Hepatocyte (in vitro differentiated cells): ENCODE measurements around the gene ADSL. TPM values are rescaled to one million over a fixed set of nuclear protein-coding genes. Genes with fewer than 3 reads are reported as not detected.
"Not testable (repeated sequence)": the region's sequence is repeated elsewhere in the genome, so short reads cannot be mapped to it uniquely, and the experiment has no call there.

ENCODE experiments used
- DNase-seq: peaks from one replicate; pipeline ENCODE4 v3.0.0-alpha.2; 2016; ENCODE audit warnings: low spot score
- H2AFZ ChIP-seq: fragments of 200-600 bp; sonication (generic); 2 replicates; pipeline ENCODE4 v1.6.0; 2016; ENCODE audit warnings: antibody characterized with exemption, mild to moderate bottlenecking
- H3K27ac ChIP-seq: fragments of 200-600 bp; sonication (generic); 2 replicates; pipeline ENCODE4 v1.5.1; 2016; ENCODE audit warnings: mild to moderate bottlenecking
- H3K27me3 ChIP-seq: fragments of 200-600 bp; sonication (generic); 2 replicates; pipeline ENCODE4 v1.6.1; 2016
- H3K36me3 ChIP-seq: fragments of 200-600 bp; sonication (generic); replicated peaks from 2 replicates; pipeline ENCODE4 v1.5.1; 2016; ENCODE audit warnings: low read depth; ENCODE audit not compliant: insufficient read depth
- H3K4me1 ChIP-seq: fragments of 200-600 bp; sonication (generic); 2 replicates; pipeline ENCODE4 v1.5.1; 2016; ENCODE audit warnings: mild to moderate bottlenecking, moderate library complexity; ENCODE audit not compliant: insufficient read depth
- H3K4me2 ChIP-seq: fragments of 200-600 bp; sonication (generic); 2 replicates; pipeline ENCODE4 v1.6.0; 2016
- H3K4me3 ChIP-seq: fragments of 200-600 bp; sonication (generic); 2 replicates; pipeline ENCODE4 v1.5.1; 2016; ENCODE audit warnings: mild to moderate bottlenecking
- H3K79me2 ChIP-seq: fragments of 200-600 bp; sonication (generic); 2 replicates; pipeline ENCODE4 v1.6.0; 2017; ENCODE audit warnings: mild to moderate bottlenecking
- H3K9me2 ChIP-seq: fragments of 200-600 bp; sonication (generic); replicated peaks from 2 replicates; pipeline ENCODE4 v1.6.0; 2017; ENCODE audit warnings: mild to moderate bottlenecking; ENCODE audit not compliant: insufficient read depth
- H3K9me3 ChIP-seq: fragments of 200-600 bp; sonication (generic); 2 replicates; pipeline ENCODE4 v1.5.1; 2016; ENCODE audit warnings: low read depth, mild to moderate bottlenecking
- H4K20me1 ChIP-seq: fragments of 200-600 bp; sonication (generic); 2 replicates; pipeline ENCODE4 v1.6.0; 2016; ENCODE audit warnings: mild to moderate bottlenecking; ENCODE audit not compliant: insufficient read depth, poor library complexity, severe bottlenecking
- EZH2 ChIP-seq: fragments of 200-600 bp; sonication (generic); IDR thresholded peaks from 2 replicates; pipeline ENCODE4 v1.6.1; 2016; ENCODE audit warnings: antibody characterized with exemption, mild to moderate bottlenecking, borderline replicate concordance
- EZH2phosphoT487 ChIP-seq: fragments of 200-600 bp; sonication (generic); IDR thresholded peaks from one replicate; pipeline ENCODE4 v1.6.1; 2018; ENCODE audit warnings: antibody characterized with exemption, mild to moderate bottlenecking, low read depth, moderate library complexity; ENCODE audit not compliant: unreplicated experiment, severe bottlenecking
- WGBS: methylation state at CpG from one replicate; pipeline ENCODE4 v1.1.6; 2016; ENCODE audit warnings: low lambda C conversion rate; ENCODE audit errors: missing lambda C conversion rate; 5-methylcytosine and 5-hydroxymethylcytosine counted together
- polyA plus RNA-seq: library from polyadenylated mRNA; unstranded; fragments of >200 nt; fragmentation: Nextera tagmentation; extraction: Ambion mirVana; gene quantifications from 2 replicates; pipeline ENCODE4 v1.2.1, GENCODE V29; 2016
- total RNA-seq: library from RNA; depleted of rRNA; stranded (reverse); fragments of >200 nt; gene quantifications from 2 replicates; pipeline ENCODE4 v1.2.3, GENCODE V29; 2014
- TF ChIP-seq, protein P1 (sequence below): fragments of 200-600 bp; sonication (generic); IDR thresholded peaks from 2 replicates; pipeline ENCODE4 v1.5.1; 2016; ENCODE audit warnings: antibody characterized with exemption, mild to moderate bottlenecking; ENCODE audit not compliant: poor library complexity

The ADSL gene
- total and polyA plus RNA-seq, 2 experiments from 2014 or later, result 54.8 to 81.8 TPM

DNA sequence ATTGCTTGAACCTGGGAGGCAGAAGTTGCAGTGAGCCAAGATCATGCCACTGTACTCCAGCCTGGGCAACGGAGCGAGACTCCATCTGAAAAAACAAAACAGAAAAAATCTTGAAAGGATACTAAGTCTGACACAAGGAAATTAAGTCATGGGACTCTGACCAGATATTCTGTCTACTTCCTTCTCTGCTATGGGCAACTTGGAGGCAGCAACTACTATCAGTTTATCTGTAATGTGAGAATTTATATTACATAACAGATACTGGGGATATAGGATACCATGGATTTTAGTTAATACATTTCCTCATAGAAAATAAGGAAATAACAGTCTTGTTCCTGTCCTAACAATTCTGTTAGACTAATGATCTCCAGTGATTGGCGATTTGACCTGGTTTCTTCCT lies 22.5 kb downstream of the ADSL start:
- no peak overlapping the region for H3K4me3 ChIP-seq
- H3K9me3 ChIP-seq, result no peaks in the 10 kb centered on the region
- H3K27me3 ChIP-seq, result no peaks in the 10 kb centered on the region
- H2AFZ ChIP-seq, result no peak overlapping the region
- no peak overlapping the region for H3K4me2 ChIP-seq
- peaks cover 24% of the 10 kb centered on the region for H3K79me2 ChIP-seq
- no peaks in the 10 kb centered on the region for H3K9me2 ChIP-seq
- H3K36me3 ChIP-seq, result peaks cover 4% of the 10 kb centered on the region
- WGBS, result 94% methylated on average over 3 of the region's 3 CpGs
- H3K27ac ChIP-seq, result no peak overlapping the region
- TF ChIP-seq EZH2 (no peak), EZH2phosphoT487 (no peak)
- TF ChIP-seq, protein P1, sequence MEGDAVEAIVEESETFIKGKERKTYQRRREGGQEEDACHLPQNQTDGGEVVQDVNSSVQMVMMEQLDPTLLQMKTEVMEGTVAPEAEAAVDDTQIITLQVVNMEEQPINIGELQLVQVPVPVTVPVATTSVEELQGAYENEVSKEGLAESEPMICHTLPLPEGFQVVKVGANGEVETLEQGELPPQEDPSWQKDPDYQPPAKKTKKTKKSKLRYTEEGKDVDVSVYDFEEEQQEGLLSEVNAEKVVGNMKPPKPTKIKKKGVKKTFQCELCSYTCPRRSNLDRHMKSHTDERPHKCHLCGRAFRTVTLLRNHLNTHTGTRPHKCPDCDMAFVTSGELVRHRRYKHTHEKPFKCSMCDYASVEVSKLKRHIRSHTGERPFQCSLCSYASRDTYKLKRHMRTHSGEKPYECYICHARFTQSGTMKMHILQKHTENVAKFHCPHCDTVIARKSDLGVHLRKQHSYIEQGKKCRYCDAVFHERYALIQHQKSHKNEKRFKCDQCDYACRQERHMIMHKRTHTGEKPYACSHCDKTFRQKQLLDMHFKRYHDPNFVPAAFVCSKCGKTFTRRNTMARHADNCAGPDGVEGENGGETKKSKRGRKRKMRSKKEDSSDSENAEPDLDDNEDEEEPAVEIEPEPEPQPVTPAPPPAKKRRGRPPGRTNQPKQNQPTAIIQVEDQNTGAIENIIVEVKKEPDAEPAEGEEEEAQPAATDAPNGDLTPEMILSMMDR, result no peak
- no peak for DNase-seq
- H3K4me1 ChIP-seq, result no peaks in the 10 kb centered on the region
- no peaks in the 10 kb centered on the region for H4K20me1 ChIP-seq

DNA sequence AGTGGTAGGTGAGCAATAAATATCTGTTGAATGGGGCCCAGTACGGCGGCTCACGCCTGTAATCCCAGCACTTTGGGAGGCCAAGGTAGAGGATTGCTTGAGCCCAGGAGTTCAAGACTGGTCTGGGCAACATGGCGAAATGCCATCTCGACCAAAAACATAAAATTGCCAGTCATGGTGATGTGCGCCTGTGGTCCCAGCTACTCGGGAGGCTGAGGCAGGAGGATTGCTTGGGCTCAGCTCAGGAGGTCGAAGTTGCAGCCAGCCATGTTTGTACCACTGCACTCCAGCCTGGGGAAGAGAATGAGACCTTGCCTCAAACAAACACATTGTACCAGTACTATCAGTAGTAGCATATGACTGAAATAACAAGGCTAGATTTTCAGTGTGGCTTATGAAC lies 28.3 kb downstream of the ADSL start:
- WGBS, result 98% methylated on average over 8 of the region's 8 CpGs
- H3K9me2 ChIP-seq, result no peaks in the 10 kb centered on the region
- TF ChIP-seq EZH2, result no peak
- TF ChIP-seq, protein P1, result no peak
- no peak for TF ChIP-seq EZH2phosphoT487
- no peaks in the 10 kb centered on the region for H4K20me1 ChIP-seq
- no peaks in the 10 kb centered on the region for H3K27me3 ChIP-seq
- DNase-seq, result no peak
- no peak overlapping the region for H3K27ac ChIP-seq
- H3K4me2 ChIP-seq, result no peak overlapping the region
- no peak overlapping the region for H3K4me3 ChIP-seq
- H3K36me3 ChIP-seq, result no peaks in the 10 kb centered on the region
- no peak overlapping the region for H2AFZ ChIP-seq
- no peaks in the 10 kb centered on the region for H3K4me1 ChIP-seq
- peaks cover 80% of the 10 kb centered on the region for H3K79me2 ChIP-seq
- no peaks in the 10 kb centered on the region for H3K9me3 ChIP-seq

DNA sequence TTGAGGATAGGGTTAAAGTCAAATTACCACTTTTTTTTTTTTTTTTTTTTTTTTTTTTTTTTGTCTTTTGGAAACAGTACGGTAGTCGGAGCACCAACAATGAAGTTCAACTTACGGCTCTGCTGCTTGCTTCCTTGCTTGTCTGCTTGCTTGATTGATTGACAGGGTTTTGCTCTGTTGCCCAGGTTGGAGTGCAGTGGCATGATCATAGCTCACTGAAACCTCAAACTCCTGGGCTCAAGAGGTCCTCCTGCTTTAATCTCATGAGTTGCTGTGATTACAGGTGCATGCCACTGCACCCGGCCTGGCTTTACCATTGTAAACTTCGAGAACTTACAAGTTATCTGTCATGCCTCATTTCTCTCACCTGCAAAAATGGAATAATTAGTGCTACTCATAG lies 29.8 kb downstream of the ADSL start:
- H3K79me2 ChIP-seq, result peaks cover 94% of the 10 kb centered on the region
- no peaks in the 10 kb centered on the region for H3K9me2 ChIP-seq
- no peak for TF ChIP-seq EZH2
- TF ChIP-seq EZH2phosphoT487, result no peak
- TF ChIP-seq, protein P1, result no peak
- no peaks in the 10 kb centered on the region for H3K27me3 ChIP-seq
- no peak overlapping the region for H3K4me3 ChIP-seq
- no peak overlapping the region for H3K4me2 ChIP-seq
- no peaks in the 10 kb centered on the region for H3K4me1 ChIP-seq
- H2AFZ ChIP-seq, result no peak overlapping the region
- H4K20me1 ChIP-seq, result no peaks in the 10 kb centered on the region
- WGBS, result 89% methylated on average over 5 of the region's 5 CpGs
- H3K36me3 ChIP-seq, result no peaks in the 10 kb centered on the region
- DNase-seq, result no peak
- no peak overlapping the region for H3K27ac ChIP-seq
- no peaks in the 10 kb centered on the region for H3K9me3 ChIP-seq

DNA sequence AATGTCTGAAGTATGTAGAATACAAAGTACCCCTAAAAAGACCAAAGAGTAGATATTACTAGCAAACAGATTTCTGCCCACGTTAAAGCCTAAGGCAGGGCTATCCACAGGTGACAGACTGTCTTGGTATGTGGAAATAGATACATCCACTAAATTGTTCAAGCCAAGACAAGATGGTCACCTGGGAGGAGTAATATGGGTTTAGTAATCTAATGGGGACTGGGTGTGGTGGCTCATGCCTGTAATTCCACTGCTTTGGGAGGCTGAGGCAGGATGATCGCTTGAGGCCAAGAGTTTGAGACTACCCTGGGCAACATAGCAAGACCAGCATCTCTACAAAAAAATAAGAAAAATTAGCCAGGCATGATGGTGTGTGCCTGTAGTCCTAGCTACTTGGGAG lies 31.6 kb downstream of the ADSL start:
- peaks cover 98% of the 10 kb centered on the region for H3K79me2 ChIP-seq
- H3K4me2 ChIP-seq, result no peak overlapping the region
- no peaks in the 10 kb centered on the region for H3K4me1 ChIP-seq
- H4K20me1 ChIP-seq, result no peaks in the 10 kb centered on the region
- H3K9me3 ChIP-seq, result no peaks in the 10 kb centered on the region
- no peaks in the 10 kb centered on the region for H3K9me2 ChIP-seq
- H3K27ac ChIP-seq, result no peak overlapping the region
- WGBS, result 92% methylated on average over 2 of the region's 2 CpGs
- H3K36me3 ChIP-seq, result no peaks in the 10 kb centered on the region
- no peaks in the 10 kb centered on the region for H3K27me3 ChIP-seq
- DNase-seq, result no peak
- no peak overlapping the region for H3K4me3 ChIP-seq
- H2AFZ ChIP-seq, result no peak overlapping the region
- no peak for TF ChIP-seq EZH2phosphoT487
- TF ChIP-seq EZH2, result no peak
- TF ChIP-seq, protein P1, result no peak

DNA sequence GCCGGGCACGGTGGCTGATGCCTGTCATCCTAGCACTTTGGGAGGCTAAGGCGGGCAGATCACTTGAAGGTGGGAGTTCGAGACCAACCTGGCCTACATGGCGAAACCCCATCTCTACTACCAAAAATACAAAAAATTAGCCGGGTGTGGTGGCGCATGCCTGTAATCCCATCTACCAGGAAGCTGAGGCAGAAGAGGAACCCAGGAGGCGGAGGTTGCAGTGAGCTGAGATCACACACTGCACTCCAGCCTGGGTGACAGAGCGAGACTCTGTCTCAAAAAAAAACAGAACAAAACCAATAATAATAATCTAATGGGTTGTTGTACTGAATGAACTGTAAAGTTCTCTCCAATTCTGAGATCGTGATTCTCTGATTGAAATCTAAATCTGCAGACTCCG lies 32.1 kb downstream of the ADSL start:
- not testable (repeated sequence) for H3K9me3 ChIP-seq, H3K4me2 ChIP-seq, H3K4me1 ChIP-seq, H3K36me3 ChIP-seq, H3K27ac ChIP-seq, H3K27me3 ChIP-seq, DNase-seq, H3K4me3 ChIP-seq, H3K9me2 ChIP-seq, H2AFZ ChIP-seq, H4K20me1 ChIP-seq
- 98% methylated on average over 11 of the region's 11 CpGs for WGBS
- H3K79me2 ChIP-seq, result peaks cover 95% of the 10 kb centered on the region
